ENCODE measurements around the gene ALDOA.

The ALDOA gene

GRCh38 chr16:30085247-30085646, 19.7 kb downstream of the ALDOA start:
- no peaks in the 10 kb centered on the region for H3K27me3 Mint-ChIP-seq
- DNase-seq: no peak
- no peak for ATAC-seq (replicated peaks)
- H3K27ac Mint-ChIP-seq: no peak overlapping the region
- no peak overlapping the region for H3K4me3 Mint-ChIP-seq
- H3K9me3 Mint-ChIP-seq: peaks cover 0 to 2% of the 10 kb centered on the region in 2 donors
- H3K4me1 Mint-ChIP-seq: peaks cover 5 to 8% of the 10 kb centered on the region in 2 donors
- H3K36me3 Mint-ChIP-seq: peaks cover 40 to 43% of the 10 kb centered on the region in 2 donors

GRCh38 chr16:30085820-30086219, 20.3 kb downstream of the ALDOA start:
- peaks cover 0 to 2% of the 10 kb centered on the region in 2 donors for H3K9me3 Mint-ChIP-seq
- H3K36me3 Mint-ChIP-seq: peaks cover 40 to 41% of the 10 kb centered on the region in 2 donors
- H3K27me3 Mint-ChIP-seq: no peaks in the 10 kb centered on the region
- no peak overlapping the region for H3K4me3 Mint-ChIP-seq
- DNase-seq: no peak
- peaks cover 6 to 11% of the 10 kb centered on the region in 2 donors for H3K4me1 Mint-ChIP-seq
- ATAC-seq (replicated peaks): no peak
- peak overlapping the region; percentile 81 for H3K27ac Mint-ChIP-seq

GRCh38 chr16:30086291-30087140, 21.0 kb downstream of the ALDOA start:
- no peak for ATAC-seq (replicated peaks)
- Mint-ChIP-seq H3K4me3 (no peak overlapping the region), H3K4me1 (peaks cover 6 to 15% of the 10 kb centered on the region in 2 donors), H3K27me3 (no peaks in the 10 kb centered on the region), H3K36me3 (peaks cover 37 to 40% of the 10 kb centered on the region in 2 donors), H3K27ac (peak overlapping the region; percentile 56), H3K9me3 (peaks cover 0 to 2% of the 10 kb centered on the region in 2 donors)
- DNase-seq: no peak

DNA sequence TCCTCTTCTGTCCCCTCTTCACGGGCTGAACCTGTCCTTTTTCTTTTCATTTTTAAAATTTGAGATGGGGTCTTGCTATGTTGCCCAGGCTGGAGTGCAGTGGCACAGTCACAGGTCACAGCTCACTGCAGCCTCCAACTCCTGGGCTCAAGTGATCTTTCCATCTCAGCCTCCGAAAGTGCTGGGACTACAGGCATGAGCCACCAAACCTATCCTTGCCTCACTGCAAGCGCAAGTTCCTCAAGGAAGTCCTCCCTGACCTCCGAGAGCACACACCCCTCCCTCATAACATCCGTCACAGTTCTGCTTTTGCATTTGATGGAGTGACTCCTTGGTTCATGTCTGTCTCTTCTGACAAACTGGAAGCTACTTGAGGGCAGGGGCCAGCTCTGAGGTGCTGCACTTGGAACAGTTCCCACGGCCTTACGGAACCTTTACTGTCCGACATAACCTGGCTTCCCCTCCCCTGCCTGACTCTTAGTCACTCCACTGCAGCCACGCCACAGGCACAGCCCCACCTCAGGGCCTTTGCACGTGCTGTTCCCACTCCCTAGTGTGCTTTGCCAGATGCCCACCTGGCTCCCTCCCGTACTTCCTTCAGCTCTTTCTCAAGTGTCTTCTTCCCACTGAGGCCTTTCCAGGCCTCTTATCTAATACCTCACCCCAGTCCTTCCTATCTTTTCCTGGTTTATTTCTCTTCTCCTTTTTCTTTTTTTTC, 21.8 kb downstream of the ALDOA start:
- H3K4me1 Mint-ChIP-seq: peaks cover 9 to 24% of the 10 kb centered on the region in 2 donors
- H3K27me3 Mint-ChIP-seq: no peaks in the 10 kb centered on the region
- ATAC-seq (replicated peaks) (no peak), DNase-seq (no peak)
- H3K9me3 Mint-ChIP-seq: peaks cover 0 to 2% of the 10 kb centered on the region in 2 donors
- peak overlapping the region; percentile 83 for H3K27ac Mint-ChIP-seq
- H3K36me3 Mint-ChIP-seq: peaks cover 31 to 34% of the 10 kb centered on the region in 2 donors
- H3K4me3 Mint-ChIP-seq: no peak overlapping the region

- Mint-ChIP-seq H3K36me3 (peaks cover 21 to 25% of the 10 kb centered on the region in 2 donors), H3K27me3 (no peaks in the 10 kb centered on the region), H3K4me3 (no peak overlapping the region), H3K4me1 (peaks cover 14 to 34% of the 10 kb centered on the region in 2 donors), H3K27ac (no peak overlapping the region), H3K9me3 (peaks cover 0 to 2% of the 10 kb centered on the region in 2 donors)
- ATAC-seq (replicated peaks): no peak
- DNase-seq: no peak
These were observed 22.8 kb downstream of the ALDOA start for GRCh38 chr16:30088237-30088831.

- H3K4me3 Mint-ChIP-seq: no peak overlapping the region
- peaks cover 0 to 2% of the 10 kb centered on the region in 2 donors for H3K9me3 Mint-ChIP-seq
- ATAC-seq (replicated peaks) (no peak), DNase-seq (no peak)
- H3K4me1 Mint-ChIP-seq: peaks cover 15 to 38% of the 10 kb centered on the region in 2 donors
- H3K36me3 Mint-ChIP-seq: peaks cover 22 to 24% of the 10 kb centered on the region in 2 donors
- peak overlapping the region; percentile 51 for H3K27ac Mint-ChIP-seq
- no peaks in the 10 kb centered on the region for H3K27me3 Mint-ChIP-seq
These were observed 23.5 kb downstream of the ALDOA start for GRCh38 chr16:30088832-30089624.

GRCh38 chr16:30090610-30091331, 25.2 kb downstream of the ALDOA start:
- peaks cover 27 to 55% of the 10 kb centered on the region in 2 donors for H3K4me1 Mint-ChIP-seq
- H3K27ac Mint-ChIP-seq: no peak overlapping the region
- H3K4me3 Mint-ChIP-seq: peak overlapping the region in 1 of 2 donors; percentile 86

DNA sequence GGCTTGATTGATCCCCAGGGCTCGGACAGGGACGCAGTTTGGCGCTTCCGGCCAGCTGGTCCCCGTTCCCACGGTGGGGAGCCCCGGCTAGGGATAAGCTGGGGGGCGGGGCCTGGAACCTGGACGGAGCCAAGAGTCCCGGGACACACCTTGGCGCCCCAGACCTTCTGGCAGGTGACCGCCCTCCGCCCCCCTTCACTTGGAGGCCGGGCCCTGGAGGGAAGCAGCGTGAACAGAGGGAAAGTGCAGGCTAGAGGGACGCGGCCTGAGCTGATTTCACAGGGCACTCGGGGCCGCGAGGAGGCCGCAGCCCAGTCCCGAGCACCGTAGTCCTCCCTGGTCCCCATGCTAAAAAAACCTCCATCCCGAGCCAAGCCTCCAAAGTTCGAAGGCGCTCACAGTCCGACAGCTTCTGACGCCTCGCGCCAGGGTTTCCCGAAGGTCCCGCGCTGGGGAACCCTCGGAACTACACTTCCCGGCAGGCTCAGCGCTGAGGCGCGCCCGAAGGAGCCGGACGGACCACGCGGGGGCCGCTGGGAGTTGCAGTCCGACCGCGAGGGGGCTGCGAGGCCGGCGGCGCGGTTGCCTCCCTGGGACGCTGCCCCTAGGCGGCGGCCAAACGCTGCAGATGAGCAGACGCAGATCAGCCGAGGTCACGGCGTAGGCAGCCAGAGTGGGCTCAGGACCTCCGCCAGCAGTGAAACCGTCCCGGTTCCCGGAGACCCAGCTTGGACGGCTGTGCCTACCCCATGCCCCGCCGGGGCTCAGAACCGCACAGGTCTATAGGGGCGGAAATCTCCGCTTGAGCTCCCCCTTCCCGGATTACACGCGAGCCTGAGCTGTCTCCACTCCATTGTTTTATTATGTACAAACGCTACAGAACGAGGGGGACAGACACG, 26.2 kb downstream of the ALDOA start, which contains the start of gene TBX6:
TSS of gene TBX6 (minus strand) at position 451 of the 899 bp plus-strand sequence. CDS start 731 bp downstream, outside the sequence.
- ATAC-seq (replicated peaks) (peak; percentile 81 to 83), DNase-seq (peak; percentile 94)
- Mint-ChIP-seq H3K9me3 (peaks cover under 1 to 5% of the 10 kb centered on the region in 2 donors), H3K36me3 (peaks cover 21 to 28% of the 10 kb centered on the region in 2 donors), H3K4me3 (peak within 1 kb of the TSS; percentile 86 to 88), H3K4me1 (peaks cover 27 to 52% of the 10 kb centered on the region in 2 donors), H3K27me3 (no peaks in the 10 kb centered on the region), H3K27ac (peak within 1 kb of the TSS; percentile 98)

More at GRCh38 chr16:30090610-30091331, 25.2 kb downstream of the ALDOA start:
- peaks cover 27 to 34% of the 10 kb centered on the region in 2 donors for H3K36me3 Mint-ChIP-seq
- ATAC-seq (replicated peaks): no peak
- no peak for DNase-seq
- peaks cover 0 to 2% of the 10 kb centered on the region in 2 donors for H3K9me3 Mint-ChIP-seq
- no peaks in the 10 kb centered on the region for H3K27me3 Mint-ChIP-seq

GRCh38 chr16:30092373-30093010, 26.9 kb downstream of the ALDOA start:
- H3K27me3 Mint-ChIP-seq: no peaks in the 10 kb centered on the region
- peaks cover 26 to 55% of the 10 kb centered on the region in 2 donors for H3K4me1 Mint-ChIP-seq
- DNase-seq (peak; percentile 87), ATAC-seq (replicated peaks) (peak; percentile 71 to 72)
- H3K36me3 Mint-ChIP-seq: peaks cover 20 to 28% of the 10 kb centered on the region in 2 donors
- H3K27ac Mint-ChIP-seq: peak overlapping the region; percentile 98
- peak overlapping the region; percentile 86 to 88 for H3K4me3 Mint-ChIP-seq
- peaks cover 8 to 9% of the 10 kb centered on the region in 2 donors for H3K9me3 Mint-ChIP-seq

GRCh38 chr16:30094541-30095165, 29.1 kb downstream of the ALDOA start:
- H3K27ac Mint-ChIP-seq: peak overlapping the region; percentile 96
- H3K9me3 Mint-ChIP-seq: peaks cover 13% of the 10 kb centered on the region in 2 donors
- H3K36me3 Mint-ChIP-seq: peaks cover 29% of the 10 kb centered on the region in 2 donors
- no peaks in the 10 kb centered on the region for H3K27me3 Mint-ChIP-seq
- DNase-seq: no peak
- ATAC-seq (replicated peaks): no peak
- peak overlapping the region; percentile 91 to 95 for H3K4me3 Mint-ChIP-seq
- peaks cover 26 to 55% of the 10 kb centered on the region in 2 donors for H3K4me1 Mint-ChIP-seq

DNA sequence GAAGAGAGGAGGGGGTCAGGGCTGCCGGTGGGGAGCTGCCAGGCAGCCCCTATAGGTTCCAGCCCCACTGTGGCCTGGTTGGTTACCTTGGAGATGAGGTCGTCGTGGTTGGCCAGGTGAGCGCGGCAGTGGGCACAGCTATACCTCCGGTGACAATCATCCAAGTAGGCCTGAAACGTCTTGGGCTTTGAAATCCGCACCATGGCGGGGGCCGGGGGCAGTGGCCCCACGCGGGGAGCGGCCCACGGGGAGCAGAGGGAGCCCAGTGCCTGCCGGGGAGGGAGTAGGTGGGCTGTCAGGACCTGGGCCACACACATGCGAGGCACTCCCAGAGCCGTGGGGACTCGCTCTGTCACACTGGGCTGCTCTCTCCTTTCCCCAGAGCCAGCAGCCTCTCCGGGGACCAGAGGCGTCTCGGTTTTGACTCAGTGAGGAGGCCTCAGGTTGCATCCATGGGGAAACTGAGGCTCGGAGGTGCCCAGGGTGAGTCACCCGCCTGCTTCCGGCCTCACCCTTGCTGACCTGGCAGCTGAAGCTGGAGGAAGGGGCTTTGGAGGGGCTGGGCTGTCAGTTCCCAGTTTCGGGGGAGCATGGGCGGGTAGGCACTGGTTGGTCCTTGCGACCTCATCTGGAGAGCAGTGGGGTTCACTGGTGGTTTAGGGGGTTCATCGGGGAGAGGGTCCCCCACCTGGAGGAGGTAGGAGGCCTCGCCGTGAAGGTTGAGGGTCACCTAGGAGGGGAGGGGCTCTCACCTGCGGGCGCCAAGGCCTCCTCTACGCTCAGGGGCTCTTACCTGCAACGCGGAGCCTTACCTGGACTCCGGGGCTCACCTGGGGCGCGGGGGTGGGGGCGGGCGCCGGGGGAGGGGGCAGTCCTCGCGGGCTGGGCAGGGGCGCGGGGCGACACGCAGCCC, 29.9 kb downstream of the ALDOA start:
- ATAC-seq (replicated peaks): no peak
- DNase-seq: no peak
- Mint-ChIP-seq H3K4me3 (peak overlapping the region; percentile 91 to 95), H3K9me3 (peaks cover 13% of the 10 kb centered on the region in 2 donors), H3K36me3 (peaks cover 29 to 30% of the 10 kb centered on the region in 2 donors), H3K4me1 (peaks cover 22 to 50% of the 10 kb centered on the region in 2 donors), H3K27me3 (no peaks in the 10 kb centered on the region), H3K27ac (peak overlapping the region; percentile 96)
